Ishikawa (cell line): ENCODE data around the gene TMX1.
A peak's percentile ranks its signal among the peaks of the same experiment; 100 is the strongest.

Source experiments
- CEBPB ChIP-seq: IDR thresholded peaks from 2 replicates; pipeline ENCODE4 v1.6.1; 2012
- CREB1 ChIP-seq: IDR thresholded peaks from 2 replicates; pipeline ENCODE4 v1.6.1; 2012; ENCODE audit warnings: low read depth
- EGR1 ChIP-seq: IDR thresholded peaks from 2 replicates; pipeline ENCODE4 v1.6.1; 2012
- EP300 ChIP-seq: IDR thresholded peaks from 2 replicates; pipeline ENCODE4 v1.6.1; 2012; ENCODE audit warnings: borderline replicate concordance
- FOXM1 ChIP-seq: IDR thresholded peaks from 2 replicates; pipeline ENCODE4 v1.6.1; 2012; ENCODE audit warnings: low read depth, borderline replicate concordance
- MAX ChIP-seq: IDR thresholded peaks from 2 replicates; pipeline ENCODE4 v1.6.1; 2012
- NFIC ChIP-seq: IDR thresholded peaks from 2 replicates; pipeline ENCODE4 v1.6.1; 2012
- RAD21 ChIP-seq: IDR thresholded peaks from 2 replicates; pipeline ENCODE4 v1.6.1; 2012; ENCODE audit warnings: low read depth
- REST ChIP-seq: IDR thresholded peaks from 2 replicates; pipeline ENCODE4 v1.6.1; 2012; ENCODE audit warnings: low read depth, mild to moderate bottlenecking
- TAF1 ChIP-seq: IDR thresholded peaks from 2 replicates; pipeline ENCODE4 v1.6.1; 2012; ENCODE audit warnings: low read depth, mild to moderate bottlenecking
- TCF12 ChIP-seq: IDR thresholded peaks from 2 replicates; pipeline ENCODE4 v1.6.1; 2012; ENCODE audit warnings: low read depth
- TEAD4 ChIP-seq: IDR thresholded peaks from 2 replicates; pipeline ENCODE4 v1.6.1; 2012
- USF1 ChIP-seq: IDR thresholded peaks from 2 replicates; pipeline ENCODE4 v1.6.1; 2012
- YY1 ChIP-seq: IDR thresholded peaks from 2 replicates; pipeline ENCODE4 v1.6.1; 2012; ENCODE audit warnings: low read depth
- ZBTB7A ChIP-seq: IDR thresholded peaks from 2 replicates; pipeline ENCODE4 v1.6.1; 2012; ENCODE audit warnings: low read depth

TMX1 gene

GRCh38 chr14:51228890-51229289, 11.2 kb upstream of the TMX1 start:
- TF ChIP-seq EP300 (no peak), RAD21 (no peak), CREB1 (no peak), ZBTB7A (no peak), FOXM1 (no peak), MAX (no peak), TCF12 (no peak), TAF1 (no peak), TEAD4 (no peak), REST (no peak), EGR1 (no peak), USF1 (no peak), NFIC (no peak), CEBPB (no peak), YY1 (no peak)

- no peak for TF ChIP-seq CREB1
- TF ChIP-seq CEBPB: peak; percentile 83
- no peak for TF ChIP-seq FOXM1
Measured at GRCh38 chr14:51236314-51236713, 3.7 kb upstream of the TMX1 start.

GRCh38 chr14:51240804-51241380, 845 bp downstream of the TMX1 start:
- TF ChIP-seq USF1 (no peak), TCF12 (no peak), TEAD4 (no peak), TAF1 (no peak), MAX (no peak), EP300 (no peak), CEBPB (no peak), NFIC (no peak), ZBTB7A (no peak), YY1 (no peak), EGR1 (no peak), FOXM1 (no peak)

GRCh38 chr14:51242545-51243490, 2.8 kb downstream of the TMX1 start:
- TF ChIP-seq REST (no peak), EP300 (no peak), NFIC (no peak), YY1 (no peak), EGR1 (no peak), TAF1 (no peak)

- no peak for TF ChIP-seq USF1
- no peak for TF ChIP-seq EGR1
- no peak for TF ChIP-seq CREB1
- TF ChIP-seq TEAD4: no peak
- TF ChIP-seq CEBPB: no peak
- TF ChIP-seq REST: no peak
- no peak for TF ChIP-seq TCF12
- no peak for TF ChIP-seq TAF1
- no peak for TF ChIP-seq EP300
- no peak for TF ChIP-seq MAX
- no peak for TF ChIP-seq NFIC
- no peak for TF ChIP-seq RAD21
- TF ChIP-seq YY1: no peak
- no peak for TF ChIP-seq FOXM1
- no peak for TF ChIP-seq ZBTB7A
Measured at GRCh38 chr14:51244591-51244990, 4.5 kb downstream of the TMX1 start.
